DOHH2 (cell line): ENCODE data around the gene NHERF2.

Source experiments
- H3F3A ChIP-seq: fragments of 200-600 bp; sonication (generic), shearing (Covaris generic); 2 replicates; pipeline ENCODE4 v1.6.0; 2016; ENCODE audit warnings: antibody characterized with exemption, mild to moderate bottlenecking; ENCODE audit not compliant: control insufficient read depth, insufficient read depth
- H3K27ac ChIP-seq: fragments of 200-600 bp; sonication (generic); 2 replicates; pipeline ENCODE4 v1.5.1; 2014; ENCODE audit warnings: low read depth, mild to moderate bottlenecking, low read length, moderate library complexity
- H3K27me3 ChIP-seq: fragments of 200-600 bp; sonication (generic); 2 replicates; pipeline ENCODE4 v1.6.1; 2014; ENCODE audit warnings: mild to moderate bottlenecking, low read length, mixed read lengths; ENCODE audit not compliant: control insufficient read depth
- H3K36me3 ChIP-seq: fragments of 200-600 bp; sonication (generic); 2 replicates; pipeline ENCODE4 v1.6.1; 2014; ENCODE audit warnings: mild to moderate bottlenecking, low read length, moderate library complexity, mixed read lengths; ENCODE audit not compliant: control insufficient read depth
- H3K4me1 ChIP-seq: fragments of 200-600 bp; sonication (generic); 2 replicates; pipeline ENCODE4 v1.6.1; 2014; ENCODE audit warnings: mild to moderate bottlenecking, low read length, mixed read lengths; ENCODE audit not compliant: control insufficient read depth
- H3K4me2 ChIP-seq: fragments of 200-600 bp; sonication (generic); 2 replicates; pipeline ENCODE4 v1.6.0; 2014; ENCODE audit warnings: mild to moderate bottlenecking, low read length, moderate library complexity
- H3K4me3 ChIP-seq: fragments of 200-600 bp; sonication (generic); 2 replicates; pipeline ENCODE4 v1.5.1; 2014; ENCODE audit warnings: mild to moderate bottlenecking, low read length, mixed read lengths
- H3K79me2 ChIP-seq: fragments of 200-600 bp; sonication (generic); 2 replicates; pipeline ENCODE4 v1.6.1; 2014; ENCODE audit warnings: mild to moderate bottlenecking, low read length, mixed read lengths; ENCODE audit not compliant: control insufficient read depth
- H3K9me2 ChIP-seq: fragments of 200-600 bp; sonication (generic); replicated peaks from 2 replicates; pipeline ENCODE4 v1.6.1; 2014; ENCODE audit warnings: mild to moderate bottlenecking, low read length, mixed read lengths; ENCODE audit not compliant: control insufficient read depth
- H3K9me3 ChIP-seq: fragments of 200-600 bp; sonication (generic); 2 replicates; pipeline ENCODE4 v1.6.1; 2014; ENCODE audit warnings: antibody characterized with exemption, low read length, mixed read lengths; ENCODE audit not compliant: control insufficient read depth, insufficient read depth
- H4K20me1 ChIP-seq: fragments of 200-600 bp; sonication (generic); 2 replicates; pipeline ENCODE4 v1.6.0; 2014; ENCODE audit warnings: low read depth, mild to moderate bottlenecking, antibody characterized with exemption, low read length, moderate library complexity; ENCODE audit not compliant: control insufficient read depth, insufficient read depth
- CTCF ChIP-seq: fragments of 200-600 bp; sonication (generic); IDR thresholded peaks from one replicate; pipeline ENCODE4 v1.5.1; 2014; ENCODE audit warnings: antibody characterized with exemption, mild to moderate bottlenecking, low read depth, low read length; ENCODE audit not compliant: poor library complexity, severe bottlenecking
- EZH2phosphoT487 ChIP-seq: fragments of 200-600 bp; sonication (generic); IDR thresholded peaks from 2 replicates; pipeline ENCODE4 v1.6.1; 2017; ENCODE audit warnings: borderline replicate concordance, mild to moderate bottlenecking, antibody characterized with exemption, low read length, moderate library complexity, mixed read lengths

NHERF2 gene

GRCh38 chr16:2083876-2084780, 57.4 kb downstream of the NHERF2 start:
- Histone ChIP-seq H3K27ac (no peak overlapping the region), H3K36me3 (peaks cover 27% of the 10 kb centered on the region), H3K4me2 (no peak overlapping the region), H4K20me1 (no peaks in the 10 kb centered on the region), H3F3A (no peaks in the 10 kb centered on the region), H3K4me1 (peaks cover 6% of the 10 kb centered on the region), H3K9me2 (no peaks in the 10 kb centered on the region), H3K9me3 (no peaks in the 10 kb centered on the region), H3K79me2 (no peaks in the 10 kb centered on the region), H3K4me3 (no peak overlapping the region), H3K27me3 (no peaks in the 10 kb centered on the region)
- TF ChIP-seq CTCF (no peak), EZH2phosphoT487 (no peak)

GRCh38 chr16:2084895-2085625, 58.4 kb downstream of the NHERF2 start:
- no peaks in the 10 kb centered on the region for H3K9me2 ChIP-seq
- TF ChIP-seq EZH2phosphoT487, result no peak
- TF ChIP-seq CTCF, result no peak
- H3K4me3 ChIP-seq, result no peak overlapping the region
- no peaks in the 10 kb centered on the region for H3K9me3 ChIP-seq
- no peaks in the 10 kb centered on the region for H3F3A ChIP-seq
- no peaks in the 10 kb centered on the region for H3K79me2 ChIP-seq
- H3K36me3 ChIP-seq, result peaks cover 32% of the 10 kb centered on the region
- no peak overlapping the region for H3K27ac ChIP-seq
- H3K4me2 ChIP-seq, result no peak overlapping the region
- H3K27me3 ChIP-seq, result no peaks in the 10 kb centered on the region
- H3K4me1 ChIP-seq, result peaks cover 6% of the 10 kb centered on the region
- no peaks in the 10 kb centered on the region for H4K20me1 ChIP-seq

- Histone ChIP-seq H3K27ac (no peak overlapping the region), H3F3A (no peaks in the 10 kb centered on the region), H3K36me3 (peaks cover 37% of the 10 kb centered on the region), H3K4me1 (peaks cover 6% of the 10 kb centered on the region), H3K27me3 (no peaks in the 10 kb centered on the region), H3K9me3 (no peaks in the 10 kb centered on the region), H3K9me2 (no peaks in the 10 kb centered on the region), H3K79me2 (no peaks in the 10 kb centered on the region), H3K4me2 (no peak overlapping the region), H4K20me1 (no peaks in the 10 kb centered on the region), H3K4me3 (no peak overlapping the region)
- TF ChIP-seq CTCF (no peak), EZH2phosphoT487 (no peak)
These were observed 59.0 kb downstream of the NHERF2 start for GRCh38 chr16:2085669-2086068.
